AG04450 (cell line): ENCODE data around the gene CMKLR1. TPM values are rescaled to one million over a fixed set of nuclear protein-coding genes. Genes with fewer than 3 reads are reported as not detected.

Experiments
- CTCF ChIA-PET: fragments of 300-600, 350-600 bp; formaldehyde crosslinking; extraction: SDS; loops from one replicate; lab custom pipeline; 2022; ENCODE audit warnings: antibody characterized with exemption, inconsistent platforms; lab: Charles Lee
- POLR2A ChIA-PET: fragments of 350-600 bp; formaldehyde crosslinking; extraction: SDS; loops from one replicate; lab custom pipeline; 2021; ENCODE audit warnings: antibody characterized with exemption, inconsistent platforms; lab: Yijun Ruan, JAX
- DNase-seq: peaks from one replicate; pipeline ENCODE4 v3.0.0-alpha.2; 2011; ENCODE audit warnings: low read depth, low spot score
- H3K27ac ChIP-seq: one replicate; pipeline ENCODE4 v1.5.1; 2012; ENCODE audit warnings: low read depth, low read length, control low read depth
- H3K27me3 ChIP-seq: one replicate; pipeline ENCODE4 v1.6.0; 2012; ENCODE audit warnings: low read length; ENCODE audit not compliant: control insufficient read depth, insufficient read depth
- H3K4me3 ChIP-seq: 2 replicates; pipeline ENCODE4 v1.5.1; 2011; ENCODE audit warnings: mild to moderate bottlenecking, low read depth, low read length, control low read depth
- H3K9me3 ChIP-seq: 2 replicates; pipeline ENCODE4 v1.5.1; 2012; ENCODE audit warnings: low read length; ENCODE audit not compliant: control insufficient read depth, insufficient read depth
- polyA plus RNA-seq: library from polyadenylated mRNA; depleted of rRNA; stranded (reverse); fragments of >200 nt; gene quantifications from 2 replicates; pipeline ENCODE4 v1.2.3, GENCODE V29; 2011
- TF ChIP-seq, protein P1 (sequence below): IDR thresholded peaks from 2 replicates; pipeline ENCODE4 v1.5.1; 2011; ENCODE audit warnings: low read depth, low read length, control low read depth, inconsistent platforms

CMKLR1 gene
- polyA plus RNA-seq, 1 experiment = 0.12 TPM

DNA sequence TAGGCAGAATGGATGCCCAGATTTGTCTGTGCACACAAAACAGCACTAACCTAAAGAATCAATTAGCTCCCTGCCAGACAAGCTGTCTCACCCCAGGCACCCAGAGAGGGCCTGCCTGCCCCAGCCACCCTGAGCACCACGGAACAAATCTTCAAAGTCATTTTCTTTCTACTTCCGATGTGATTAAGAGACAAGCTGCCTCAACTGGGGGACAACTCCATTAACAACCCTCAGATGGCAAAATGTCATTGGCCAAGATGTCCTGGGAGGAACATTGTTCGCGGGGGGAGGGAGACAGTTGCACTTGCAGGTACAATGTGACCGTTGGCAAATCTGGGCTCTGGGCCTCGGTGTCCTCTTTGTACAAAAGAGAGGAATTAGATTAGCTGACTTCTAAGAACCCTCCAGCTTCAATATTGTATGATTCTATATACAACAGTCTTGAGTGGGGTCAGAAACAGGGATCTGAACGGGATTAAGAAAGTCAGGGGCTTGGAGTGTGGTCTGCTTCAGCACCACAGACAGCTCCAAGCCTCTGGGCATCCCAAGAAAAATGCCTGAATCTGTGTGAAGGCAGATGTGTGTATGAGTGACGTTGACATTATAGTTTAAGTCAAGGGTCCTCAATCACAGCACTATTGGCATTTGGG is 42.8 kb upstream of the CMKLR1 start:
- DNase-seq = no peak
- ChIA-PET POLR2A (no interaction called here), CTCF (no interaction called here)
- H3K27ac ChIP-seq = no peak overlapping the region
- no peak overlapping the region for H3K4me3 ChIP-seq
- no peaks in the 10 kb centered on the region for H3K9me3 ChIP-seq
- TF ChIP-seq, protein P1, sequence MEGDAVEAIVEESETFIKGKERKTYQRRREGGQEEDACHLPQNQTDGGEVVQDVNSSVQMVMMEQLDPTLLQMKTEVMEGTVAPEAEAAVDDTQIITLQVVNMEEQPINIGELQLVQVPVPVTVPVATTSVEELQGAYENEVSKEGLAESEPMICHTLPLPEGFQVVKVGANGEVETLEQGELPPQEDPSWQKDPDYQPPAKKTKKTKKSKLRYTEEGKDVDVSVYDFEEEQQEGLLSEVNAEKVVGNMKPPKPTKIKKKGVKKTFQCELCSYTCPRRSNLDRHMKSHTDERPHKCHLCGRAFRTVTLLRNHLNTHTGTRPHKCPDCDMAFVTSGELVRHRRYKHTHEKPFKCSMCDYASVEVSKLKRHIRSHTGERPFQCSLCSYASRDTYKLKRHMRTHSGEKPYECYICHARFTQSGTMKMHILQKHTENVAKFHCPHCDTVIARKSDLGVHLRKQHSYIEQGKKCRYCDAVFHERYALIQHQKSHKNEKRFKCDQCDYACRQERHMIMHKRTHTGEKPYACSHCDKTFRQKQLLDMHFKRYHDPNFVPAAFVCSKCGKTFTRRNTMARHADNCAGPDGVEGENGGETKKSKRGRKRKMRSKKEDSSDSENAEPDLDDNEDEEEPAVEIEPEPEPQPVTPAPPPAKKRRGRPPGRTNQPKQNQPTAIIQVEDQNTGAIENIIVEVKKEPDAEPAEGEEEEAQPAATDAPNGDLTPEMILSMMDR = no peak
- H3K27me3 ChIP-seq = no peaks in the 10 kb centered on the region

- ChIA-PET CTCF (no interaction called here), POLR2A (no interaction called here)
- H3K9me3 ChIP-seq = no peaks in the 10 kb centered on the region
- H3K27ac ChIP-seq = no peak overlapping the region
- no peak overlapping the region for H3K4me3 ChIP-seq
- DNase-seq = no peak
- TF ChIP-seq, protein P1 = no peak
- H3K27me3 ChIP-seq = no peaks in the 10 kb centered on the region
These were observed 41.3 kb upstream of the CMKLR1 start for GRCh38 chr12:108380382-108380781.

DNA sequence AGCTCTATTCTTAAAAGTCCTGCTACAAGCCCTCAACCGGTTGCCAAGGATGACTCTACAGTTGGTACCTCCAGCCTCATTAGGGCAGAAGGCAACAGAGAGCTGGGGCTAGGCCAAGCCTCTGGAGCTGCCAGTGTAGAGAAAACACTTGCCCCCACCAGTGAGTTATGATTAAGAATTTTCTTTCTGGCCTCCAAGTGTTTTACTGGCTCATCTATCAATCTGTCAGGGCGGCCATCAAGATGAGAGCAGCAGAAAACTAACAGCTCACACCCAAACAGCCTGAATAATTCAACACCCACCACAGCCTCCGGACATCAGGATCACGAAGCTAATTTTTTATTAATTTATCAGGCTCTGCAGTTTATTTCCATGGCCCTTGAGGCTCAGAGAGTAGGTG is 40.7 kb upstream of the CMKLR1 start:
- Histone ChIP-seq H3K4me3 (no peak overlapping the region), H3K9me3 (no peaks in the 10 kb centered on the region), H3K27ac (no peak overlapping the region), H3K27me3 (no peaks in the 10 kb centered on the region)
- CTCF ChIA-PET = no interaction called here
- TF ChIP-seq, protein P1 = no peak
- DNase-seq = no peak
- POLR2A ChIA-PET = no interaction called here

- CTCF ChIA-PET = no interaction called here
- POLR2A ChIA-PET = no interaction called here
- no peak overlapping the region for H3K4me3 ChIP-seq
- TF ChIP-seq, protein P1 = no peak
- no peaks in the 10 kb centered on the region for H3K27me3 ChIP-seq
- peaks cover under 1% of the 10 kb centered on the region; the same call in 1 of the 2 replicates for H3K9me3 ChIP-seq
- no peak overlapping the region for H3K27ac ChIP-seq
- DNase-seq = no peak
These were observed 39.8 kb upstream of the CMKLR1 start for GRCh38 chr12:108378926-108379325.

DNA sequence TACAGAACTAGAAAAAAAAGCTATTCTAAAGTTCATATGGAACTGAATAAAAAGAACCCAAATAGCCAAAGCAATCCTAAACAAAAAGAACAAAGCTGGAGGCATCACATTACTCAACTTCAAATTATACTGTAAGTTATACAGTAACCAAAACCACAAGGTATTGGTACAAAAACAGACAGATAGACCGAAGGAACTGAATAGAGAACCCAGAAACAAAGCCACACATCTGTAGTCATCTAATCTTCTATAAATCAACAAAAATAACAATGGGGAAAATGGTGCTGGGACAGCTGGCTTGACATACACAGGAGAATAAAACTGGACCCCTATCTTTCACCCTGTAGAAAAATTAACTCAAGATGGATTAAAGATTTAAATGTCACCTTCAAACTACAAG is 38.1 kb upstream of the CMKLR1 start:
- TF ChIP-seq, protein P1 = no peak
- no peaks in the 10 kb centered on the region for H3K27me3 ChIP-seq
- H3K9me3 ChIP-seq = peaks cover 2% of the 10 kb centered on the region; the same call in 1 of the 2 replicates
- POLR2A ChIA-PET = no interaction called here
- H3K4me3 ChIP-seq = no peak overlapping the region
- CTCF ChIA-PET = no interaction called here
- no peak overlapping the region for H3K27ac ChIP-seq
- DNase-seq = no peak
